RWPE1 (cell line): Measurements from ENCODE around the gene FOXF2.
A peak's percentile ranks its signal among the peaks of the same experiment; 100 is the strongest.

ENCODE experiments used
- CTCF ChIA-PET: fragments of 350-600 bp; sonication (Branson Sonifier 250); formaldehyde crosslinking; extraction: SDS; loops from one replicate; lab custom pipeline; 2021; lab: Yijun Ruan, JAX
- POLR2A ChIA-PET: fragments of 400-600 bp; formaldehyde crosslinking; extraction: SDS; loops from one replicate; lab custom pipeline; 2020; ENCODE audit warnings: antibody characterized with exemption; ENCODE audit not compliant: low non-redundant PET; lab: Yijun Ruan, JAX
- DNase-seq: peaks from one replicate; pipeline ENCODE4 v3.0.0; 2012; ENCODE audit warnings: low spot score
- H3K27ac ChIP-seq: fragments of 450-650 bp; 2 replicates; pipeline ENCODE4 v1.5.1; 2017
- CTCF ChIP-seq: fragments of 450-650 bp; conservative IDR thresholded peaks from 2 replicates; pipeline ENCODE4 v1.5.1; 2017; ENCODE audit warnings: low read depth, mild to moderate bottlenecking

The FOXF2 gene

GRCh38 chr6:1381481-1382330 lies 7.7 kb upstream of the FOXF2 start:
- CTCF ChIA-PET: interaction anchor here (0.6 to 1.3 kb wide), 17 partner anchors 9 to 789 kb away, joined by 3 to 6 read pairs (median 3); no protein-coding TSS in a partner anchor
- POLR2A ChIA-PET: no interaction called here
- TF ChIP-seq CTCF: peak; percentile 90
- no peak overlapping the region for H3K27ac ChIP-seq
- DNase-seq: peak; percentile 48

GRCh38 chr6:1382331-1382882 lies 7.0 kb upstream of the FOXF2 start:
- ChIA-PET CTCF (interaction anchor here (0.5 to 1.6 kb wide), 8 partner anchors 8 to 790 kb away, joined by 3 to 8 read pairs (median 3); no protein-coding TSS in a partner anchor), POLR2A (no interaction called here)
- TF ChIP-seq CTCF: no peak
- no peak for DNase-seq
- H3K27ac ChIP-seq: no peak overlapping the region

DNA sequence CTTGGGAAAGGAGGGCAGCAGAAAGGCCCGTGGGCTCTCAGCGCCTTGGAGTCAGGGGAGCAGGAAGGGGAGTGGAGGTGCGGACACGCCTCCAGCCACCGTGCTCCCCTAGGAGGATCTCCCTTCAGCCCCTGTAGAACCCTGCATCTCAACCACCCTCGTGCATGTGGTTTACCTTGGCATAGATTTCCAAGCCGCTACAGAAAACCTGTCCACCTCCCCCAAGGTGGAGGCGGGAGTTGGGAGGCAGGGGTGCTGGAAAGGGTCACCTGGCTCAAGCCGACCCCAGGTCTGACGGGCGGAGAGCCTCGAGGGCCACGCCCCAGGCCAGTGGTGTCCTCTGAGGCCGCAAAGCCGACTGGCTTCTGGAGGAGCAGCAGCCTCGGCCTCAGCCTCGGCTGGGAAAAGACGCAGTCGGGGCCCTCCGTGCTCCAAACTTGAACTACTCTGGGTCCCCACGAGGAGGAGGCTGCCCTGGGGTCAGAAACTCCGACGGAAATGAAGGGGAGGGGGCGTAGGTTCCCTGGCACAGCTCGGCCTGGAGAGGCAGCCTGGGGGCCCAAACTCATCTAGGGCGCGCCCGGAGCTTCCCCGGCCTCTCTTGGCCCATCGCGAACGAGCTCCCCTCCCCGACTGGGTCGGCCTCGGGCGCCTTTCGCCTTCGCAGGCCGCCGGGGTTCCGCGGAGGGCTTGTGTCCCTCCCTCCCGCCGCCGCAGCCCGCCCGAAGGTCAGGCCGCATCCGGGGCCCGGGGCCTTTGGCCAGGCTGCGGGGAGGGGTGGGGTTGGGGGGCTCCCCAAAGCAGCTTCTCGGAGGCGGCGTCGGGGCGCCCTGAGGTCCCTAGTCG lies 6.3 kb upstream of the FOXF2 start:
- no peak for TF ChIP-seq CTCF
- no peak for DNase-seq
- POLR2A ChIA-PET: no interaction called here
- H3K27ac ChIP-seq: no peak overlapping the region
- CTCF ChIA-PET: interaction anchor here (0.5 to 1.6 kb wide), 8 partner anchors 8 to 995 kb away, joined by 3 to 8 read pairs (median 4); no protein-coding TSS in a partner anchor

DNA sequence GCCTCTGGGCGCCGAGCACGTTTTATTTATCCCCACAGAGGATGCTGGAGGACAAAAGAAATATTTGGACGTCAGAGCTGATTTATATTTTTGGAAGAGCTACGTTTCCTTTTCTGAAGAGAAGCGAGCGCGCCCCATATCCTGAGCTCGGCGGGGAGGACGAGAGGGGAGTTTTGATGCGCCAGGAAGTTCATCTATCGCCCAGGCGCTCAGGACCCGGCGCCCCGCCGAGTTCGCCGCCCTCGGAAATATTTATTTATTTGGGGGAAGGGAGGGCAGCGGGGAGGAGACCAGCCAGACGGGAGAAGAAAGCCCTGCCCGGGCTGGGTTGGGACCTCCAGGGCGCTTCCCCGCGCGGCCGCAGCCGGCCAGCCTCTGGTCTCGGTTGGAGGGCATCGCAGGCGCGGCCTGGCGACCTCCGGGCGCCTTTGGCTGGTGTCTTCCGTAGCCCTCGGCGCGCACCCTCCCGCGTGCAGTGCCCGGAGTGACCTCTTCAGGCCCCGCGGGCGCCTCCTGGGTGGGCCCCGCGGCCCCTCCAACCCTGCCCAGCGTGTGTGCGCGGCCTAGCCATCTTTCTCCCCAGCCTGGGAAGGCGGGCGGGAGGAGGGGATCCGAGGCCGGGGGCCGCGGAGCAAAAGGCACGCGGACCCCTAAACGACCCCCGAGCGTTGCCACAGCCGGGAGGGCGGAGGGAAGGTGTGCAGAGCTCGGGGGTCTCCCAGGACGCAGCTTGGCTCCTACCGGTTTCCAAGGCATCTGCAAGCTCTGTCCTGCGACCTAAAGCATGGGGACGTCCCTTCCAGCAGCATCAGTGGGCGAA lies 5.4 kb upstream of the FOXF2 start:
- no peak for TF ChIP-seq CTCF
- ChIA-PET CTCF (interaction anchor here (0.7 to 1.6 kb wide), 4 partner anchors 269 to 996 kb away, joined by 3 to 6 read pairs (median 4); no protein-coding TSS in a partner anchor), POLR2A (no interaction called here)
- no peak for DNase-seq
- no peak overlapping the region for H3K27ac ChIP-seq

DNA sequence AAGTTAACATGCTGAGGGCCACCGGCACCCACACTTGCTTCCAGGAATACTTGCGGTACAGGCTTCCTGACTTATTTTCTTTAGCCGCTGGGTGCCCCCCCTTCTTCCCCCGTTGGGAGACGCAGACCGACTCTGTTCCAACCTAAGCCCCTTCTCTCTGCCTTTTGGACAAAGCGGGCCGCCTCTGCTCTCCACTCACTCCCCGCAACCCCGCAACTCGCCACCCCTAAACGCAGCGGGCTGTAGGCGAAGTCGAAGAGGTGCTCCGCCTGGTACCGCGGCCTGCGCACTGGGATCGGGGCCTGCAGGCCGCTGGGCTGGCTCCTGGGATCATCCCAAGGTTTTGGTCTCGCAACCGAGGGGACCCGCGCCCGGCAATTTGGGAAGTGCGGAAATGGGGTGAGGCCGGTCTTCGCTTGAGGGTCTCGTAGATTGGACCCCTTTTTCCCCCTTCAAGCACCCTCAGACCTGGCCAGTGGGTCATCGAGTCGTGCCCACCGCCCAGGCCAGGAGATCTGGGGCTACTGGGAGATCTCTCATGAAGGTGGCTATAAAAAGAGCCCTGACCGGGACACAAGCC lies 4.7 kb upstream of the FOXF2 start:
- no peak for TF ChIP-seq CTCF
- no peak overlapping the region for H3K27ac ChIP-seq
- DNase-seq: no peak
- ChIA-PET POLR2A (no interaction called here), CTCF (no interaction called here)
